ENCODE results near the gene SDCCAG8.

Gene SDCCAG8

DNA sequence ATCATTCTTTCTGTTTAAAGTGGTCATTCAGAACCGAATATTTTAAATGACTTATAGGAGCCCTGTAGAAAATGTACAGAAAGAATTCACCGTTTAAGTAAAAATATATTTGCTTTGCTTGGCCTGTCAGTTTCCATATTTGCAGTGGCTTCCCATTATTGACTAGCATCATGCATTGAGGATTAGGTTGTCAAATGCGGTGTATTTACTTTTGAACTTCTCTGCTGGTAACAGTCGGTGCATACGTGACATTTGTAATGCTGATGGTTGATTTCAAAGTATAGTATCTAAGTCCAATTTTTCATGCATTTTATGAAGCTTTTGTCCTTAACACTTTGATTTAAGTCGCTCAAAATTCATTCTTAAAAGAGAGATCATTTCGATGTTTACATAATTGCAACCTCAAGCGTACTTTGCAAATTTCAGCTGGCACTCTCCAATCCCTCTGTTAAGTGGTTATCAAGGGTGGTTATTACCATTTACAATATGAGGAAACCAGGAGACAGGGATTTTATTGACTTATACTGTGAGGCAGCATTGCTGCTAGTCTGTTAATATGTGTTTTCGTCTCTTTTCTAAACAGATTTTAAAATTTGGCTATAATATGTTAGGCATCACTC, 201.6 kb downstream of the SDCCAG8 start:
- no peak for DNase-seq (ENCODE audit: low spot score)

DNA sequence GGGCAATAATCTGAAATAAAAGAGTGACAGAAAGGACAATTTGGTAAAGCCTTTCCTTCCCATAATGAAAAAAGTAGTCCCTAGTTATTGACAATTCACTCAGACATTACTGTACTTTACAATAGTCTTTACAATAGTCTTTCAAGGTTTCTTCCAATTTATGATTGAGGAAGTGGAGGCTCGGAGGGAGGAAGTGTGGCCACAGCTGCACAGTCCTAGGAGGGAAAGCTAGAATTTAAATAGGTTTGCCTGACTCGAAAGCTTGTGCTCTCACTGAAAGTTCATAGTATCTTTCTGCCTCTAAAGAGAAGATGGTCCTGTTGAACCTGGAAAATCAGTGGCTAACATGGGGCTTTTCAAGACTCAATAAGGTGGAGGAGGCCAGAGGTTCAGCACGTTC, 203.2 kb downstream of the SDCCAG8 start:
- peak; percentile 13 for DNase-seq (ENCODE audit: low spot score)

DNA sequence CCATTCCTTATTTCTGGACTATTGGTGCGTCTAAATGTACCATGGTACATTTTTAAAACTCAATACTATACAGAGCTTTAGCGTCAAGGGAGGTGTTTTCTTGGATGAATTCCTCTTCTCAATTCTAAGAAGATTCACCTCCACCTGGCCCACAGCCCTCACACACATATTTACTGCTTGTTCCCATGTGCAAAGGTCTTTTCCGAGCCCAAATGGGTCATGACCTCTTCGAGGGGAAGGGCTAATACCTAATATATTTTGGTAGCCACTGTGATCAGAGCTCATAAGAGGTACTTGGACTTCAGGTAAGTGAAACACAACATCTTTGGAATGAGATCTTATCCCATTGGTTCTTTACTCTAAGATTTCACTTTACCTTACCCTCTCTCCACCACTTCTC, 205.9 kb downstream of the SDCCAG8 start:
- no peak for DNase-seq (ENCODE audit: low spot score)

DNA sequence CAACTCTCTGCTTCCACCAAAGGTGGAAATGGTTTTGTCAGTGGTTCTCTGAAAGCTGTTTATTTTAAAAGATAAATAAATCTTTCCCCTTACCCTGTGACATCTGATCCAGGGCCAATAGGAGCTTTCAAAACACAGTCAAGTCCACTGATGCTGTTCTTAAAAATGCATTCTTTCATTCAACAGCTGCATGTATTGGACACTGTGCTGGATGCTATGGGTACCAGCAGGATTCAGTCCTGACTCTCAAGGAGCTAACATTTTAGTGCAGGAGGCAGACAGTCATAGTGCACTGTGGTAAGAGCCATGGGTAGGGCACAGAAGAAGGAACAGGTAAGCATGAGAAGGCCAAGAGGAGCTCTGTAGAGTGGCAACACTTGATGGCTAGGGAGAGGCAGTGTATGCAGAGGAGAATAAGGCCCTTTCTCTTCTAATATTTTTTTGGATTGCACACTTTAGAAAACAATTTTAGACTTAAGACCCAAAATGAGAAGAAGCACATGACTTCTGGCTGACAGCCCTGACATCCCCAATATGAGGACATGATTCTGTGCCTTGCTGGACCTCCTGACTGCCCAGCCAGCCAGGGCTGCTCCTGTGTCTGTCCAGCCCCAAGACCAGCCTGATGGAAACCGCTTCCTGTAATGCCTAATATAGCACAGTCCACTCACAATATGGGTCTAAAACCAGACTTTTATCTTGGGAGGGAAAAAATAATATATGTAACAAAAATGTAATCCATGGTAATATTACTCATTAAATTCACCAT, 207.3 kb downstream of the SDCCAG8 start:
- DNase-seq (ENCODE audit: low spot score), result no peak

DNA sequence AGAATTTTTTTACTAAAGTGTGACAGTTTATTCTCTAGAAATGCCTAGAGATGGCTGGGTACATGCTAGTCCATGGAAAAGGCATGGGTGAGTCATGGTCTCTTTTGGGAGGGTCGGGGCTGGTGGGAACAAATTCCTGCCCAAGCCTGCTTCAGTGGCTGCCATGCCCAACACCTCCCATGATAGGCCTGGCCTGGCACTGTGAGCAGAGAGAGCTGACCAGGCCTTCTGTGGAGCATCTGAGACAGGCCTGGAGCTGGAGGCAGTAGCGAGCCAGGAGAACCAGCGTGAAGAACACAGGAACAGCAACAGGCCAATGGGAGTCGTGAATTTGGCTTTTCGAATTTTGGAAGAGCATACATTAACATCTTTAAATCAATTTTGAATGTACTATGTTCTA, 209.2 kb downstream of the SDCCAG8 start:
- DNase-seq (ENCODE audit: low spot score), result no peak

DNA sequence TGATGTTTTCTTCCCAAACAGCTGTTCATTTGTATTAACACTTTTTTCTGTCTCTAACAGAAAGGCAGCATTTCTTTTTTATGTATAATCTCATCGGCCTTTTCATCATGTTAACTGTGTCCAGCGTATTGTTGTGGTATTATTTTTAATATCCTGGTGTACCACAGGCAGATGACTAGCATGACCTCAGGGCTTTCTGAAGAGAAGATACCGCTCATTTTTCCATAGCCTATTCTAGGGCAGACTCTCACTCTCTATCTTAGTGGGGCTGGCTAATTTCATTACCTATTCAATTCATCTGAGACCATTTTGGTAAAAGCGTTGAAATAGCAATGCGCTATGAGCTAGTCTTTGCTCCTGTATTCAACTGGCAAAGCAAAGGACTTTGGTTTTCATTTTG, 209.9 kb downstream of the SDCCAG8 start:
- DNase-seq (ENCODE audit: low spot score), result no peak

DNA sequence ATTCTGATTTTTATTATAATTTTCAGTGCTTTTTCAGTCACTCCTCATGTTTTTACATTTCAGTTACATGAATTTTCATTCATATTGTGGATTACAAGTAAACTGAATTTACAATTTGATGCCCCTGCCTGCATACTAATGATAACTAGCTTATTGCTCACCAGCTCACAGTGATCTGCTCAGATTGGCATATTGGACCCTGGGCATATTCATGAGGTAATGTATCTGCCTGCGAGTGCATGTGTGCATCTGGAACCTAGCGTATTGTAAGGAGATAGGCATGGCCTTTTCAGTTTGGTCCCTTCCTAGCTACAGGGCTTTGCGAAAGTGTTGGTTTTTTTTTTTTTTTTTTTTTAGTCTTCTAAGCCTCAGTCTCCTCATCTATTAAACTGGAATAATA, 213.7 kb downstream of the SDCCAG8 start:
- DNase-seq (ENCODE audit: low spot score), result no peak

DNA sequence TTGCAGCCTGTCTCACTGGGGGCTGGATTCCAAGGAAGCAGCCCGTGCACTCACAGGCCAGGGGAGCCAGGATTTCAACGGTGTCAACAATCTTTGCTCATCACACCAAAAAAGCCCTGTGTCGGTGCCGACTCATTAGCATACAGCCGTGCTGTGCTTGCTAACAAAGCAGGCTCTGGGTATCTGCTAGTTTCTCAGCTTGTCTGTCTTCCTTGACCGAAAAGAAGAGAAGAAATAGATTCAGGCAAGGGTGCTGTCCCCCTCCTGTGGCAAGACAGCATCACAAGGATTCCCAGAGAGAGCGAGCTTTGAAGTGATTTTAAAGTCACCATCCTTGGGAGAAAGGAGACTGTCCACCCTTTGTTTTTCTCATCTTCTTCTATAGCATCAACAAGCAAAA, 214.7 kb downstream of the SDCCAG8 start:
- no peak for DNase-seq (ENCODE audit: low spot score)

DNA sequence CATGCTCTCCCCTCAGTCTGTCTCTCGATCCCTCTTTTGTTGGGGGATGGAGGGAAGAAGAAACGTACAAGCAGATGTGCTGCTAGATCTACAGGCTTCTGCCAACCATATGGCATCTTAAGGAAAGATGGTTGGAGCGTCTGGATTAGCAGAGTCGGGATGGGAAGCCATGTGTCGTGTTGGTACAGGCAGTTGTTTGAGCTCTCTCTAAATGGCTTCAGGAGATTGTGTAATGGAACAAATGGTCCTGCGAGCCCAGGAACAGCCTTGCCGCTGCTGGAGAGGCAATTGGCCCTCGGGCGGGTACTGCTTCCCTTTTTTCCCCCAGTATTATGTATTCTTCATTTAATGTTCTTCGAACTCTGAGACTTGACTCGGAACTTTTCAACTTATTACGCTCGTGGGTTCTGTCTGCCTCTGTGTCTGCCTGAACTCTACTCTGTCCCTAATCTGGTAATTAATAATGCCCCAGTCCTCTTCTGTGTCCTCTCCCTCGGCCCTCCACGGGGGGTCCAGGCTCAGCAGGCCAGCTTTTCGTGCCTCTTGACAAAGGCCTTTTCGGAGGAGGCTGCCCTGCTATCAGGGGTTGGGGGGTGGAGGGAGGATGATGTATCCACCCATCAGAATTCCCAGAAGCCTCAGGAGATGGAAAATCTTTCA, 215.3 kb downstream of the SDCCAG8 start:
- no peak for DNase-seq (ENCODE audit: low spot score)

DNA sequence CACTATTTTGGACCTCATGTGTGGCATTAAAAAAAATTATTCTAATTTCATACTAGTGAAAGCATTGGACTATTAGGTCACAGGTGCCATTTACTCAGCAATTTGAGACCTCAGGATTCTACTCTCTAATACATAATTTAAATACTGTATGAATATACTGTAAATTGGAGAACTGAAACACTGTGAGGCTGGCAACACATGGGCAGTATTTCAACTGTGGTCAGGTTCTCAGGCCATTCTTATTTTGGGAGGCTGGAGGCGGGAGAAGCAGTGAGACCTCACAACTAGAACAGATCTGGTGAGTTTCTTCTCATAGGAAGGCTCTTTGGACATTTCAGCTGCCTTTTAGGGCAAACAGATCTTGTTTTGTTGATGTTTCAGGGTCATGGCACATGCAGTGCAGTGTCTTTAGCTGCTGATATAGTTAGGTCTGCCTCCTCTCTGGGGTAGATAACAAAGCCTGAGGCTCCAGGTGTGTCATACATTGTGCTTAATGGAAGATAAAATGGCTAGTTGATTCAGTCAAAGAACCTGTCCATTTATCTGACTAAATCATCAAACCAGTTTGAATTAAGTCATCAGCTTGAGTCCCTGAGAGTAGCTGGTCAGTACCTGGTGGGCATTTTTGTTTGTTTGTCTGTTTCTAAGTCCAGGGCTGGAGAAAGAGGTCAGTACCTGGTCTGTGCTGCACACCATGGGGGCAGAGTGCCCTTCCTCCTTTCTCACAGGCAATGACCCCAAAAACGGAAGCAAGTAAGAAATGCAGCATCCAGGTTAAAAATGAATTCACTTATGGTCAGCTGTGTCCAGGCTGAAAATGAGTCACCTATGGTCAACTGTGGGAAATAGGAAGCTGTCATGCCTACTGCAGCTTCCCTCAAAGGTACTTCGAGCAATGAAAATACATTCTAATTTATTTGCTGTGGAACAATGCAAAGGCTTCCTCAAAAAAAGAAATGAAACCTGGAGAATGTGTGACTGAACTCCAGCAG, 216.2 kb downstream of the SDCCAG8 start:
- DNase-seq (ENCODE audit: low spot score), result no peak

DNA sequence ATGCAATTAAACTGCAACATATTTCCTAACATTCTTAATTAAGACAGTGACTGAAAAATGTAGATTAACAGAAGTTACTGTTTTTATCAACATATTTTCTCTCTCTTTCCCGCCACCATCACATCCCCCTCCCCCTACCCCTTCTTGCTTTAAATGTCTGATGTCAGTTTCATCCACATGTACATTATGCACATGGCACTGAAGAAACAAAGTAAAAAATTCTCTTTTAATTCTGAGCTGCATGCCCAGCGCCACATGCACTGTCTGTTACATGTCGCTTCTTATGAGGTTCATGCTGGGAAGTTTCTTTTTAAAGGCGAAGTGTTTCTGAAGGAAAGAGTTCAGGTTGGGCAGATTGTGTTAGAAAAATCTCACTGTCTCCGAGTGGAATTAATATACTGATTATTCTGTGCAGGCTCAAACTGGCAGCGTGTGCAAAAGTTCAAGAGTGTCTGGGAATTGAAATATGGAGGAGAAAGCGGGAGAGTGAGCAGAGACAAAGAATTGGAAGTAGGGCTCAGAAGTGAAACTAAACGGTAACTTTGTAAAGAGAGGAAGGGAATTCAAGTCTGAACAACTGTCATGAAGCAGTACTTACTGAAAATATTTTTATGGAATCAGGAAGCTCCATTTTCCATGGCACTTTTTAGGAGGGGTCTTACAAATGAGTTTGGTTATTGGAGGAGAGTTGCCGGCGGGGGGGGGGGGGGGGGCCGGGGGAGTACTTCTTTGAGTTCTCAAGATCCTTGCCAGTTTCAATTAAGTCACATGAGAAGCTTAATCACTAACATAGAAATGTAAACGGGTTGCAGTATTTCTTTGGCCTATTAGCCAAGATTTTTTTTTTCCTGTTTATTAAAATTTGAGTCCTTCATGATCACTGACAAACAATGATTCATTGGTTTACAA, 217.6 kb downstream of the SDCCAG8 start:
- no peak for DNase-seq (ENCODE audit: low spot score)

DNA sequence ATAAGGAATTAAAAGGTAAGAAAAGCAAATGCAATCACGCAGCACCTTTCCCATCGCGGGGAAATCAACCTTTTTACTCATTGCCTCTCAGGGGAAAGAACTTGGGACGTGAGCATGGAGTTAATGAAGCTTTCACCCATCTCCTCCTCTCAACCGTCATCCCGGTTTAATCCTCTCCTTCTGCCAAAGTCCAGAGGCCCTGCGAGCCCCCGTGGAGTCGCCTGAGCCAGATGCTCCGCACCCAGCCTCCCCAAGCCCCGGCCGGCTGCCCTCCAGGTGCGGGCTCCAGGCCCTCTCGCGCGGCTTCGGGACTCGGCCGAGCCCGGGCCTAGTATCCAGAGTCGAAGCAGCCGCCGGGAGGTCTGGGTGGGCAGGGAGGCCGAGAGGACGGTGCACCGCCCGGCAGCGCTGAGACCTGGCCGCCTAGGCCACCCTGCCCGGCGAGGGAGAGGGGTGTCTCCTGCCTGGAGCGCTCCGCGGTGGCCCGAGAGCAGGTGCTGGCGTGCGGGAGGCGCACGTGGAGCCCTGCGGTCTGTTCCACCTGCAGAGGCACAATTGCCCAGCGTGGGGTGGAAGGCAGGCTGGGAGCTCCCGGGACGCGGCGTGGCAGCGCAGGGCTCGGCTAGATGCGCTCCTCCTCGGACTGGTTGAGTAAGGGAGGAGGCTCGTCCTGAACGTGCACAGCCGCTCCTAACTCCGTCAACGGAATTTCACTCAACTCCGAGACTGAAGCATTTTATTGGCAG, 218.5 kb downstream of the SDCCAG8 start:
- DNase-seq (ENCODE audit: low spot score), result no peak

DNA sequence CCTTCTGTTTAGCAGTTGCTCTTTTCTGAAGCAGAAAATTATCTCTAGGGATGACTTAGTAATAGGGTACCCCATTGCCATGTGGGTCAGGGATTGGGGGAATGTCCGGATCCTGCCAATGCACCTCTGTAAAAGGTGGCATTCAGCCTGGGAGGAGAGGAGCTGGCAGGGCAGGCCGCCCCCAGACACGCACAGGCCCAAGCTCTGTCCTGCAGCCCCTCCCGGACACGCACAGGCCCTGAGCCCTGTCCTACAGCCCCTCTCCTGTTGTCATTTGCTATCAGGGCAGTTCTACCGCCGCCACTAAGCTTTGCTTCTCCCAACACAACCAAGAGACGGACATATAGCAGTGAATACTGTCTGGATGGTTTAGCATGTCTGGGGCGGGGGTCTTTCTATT, 219.1 kb downstream of the SDCCAG8 start:
- no peak for DNase-seq (ENCODE audit: low spot score)

DNA sequence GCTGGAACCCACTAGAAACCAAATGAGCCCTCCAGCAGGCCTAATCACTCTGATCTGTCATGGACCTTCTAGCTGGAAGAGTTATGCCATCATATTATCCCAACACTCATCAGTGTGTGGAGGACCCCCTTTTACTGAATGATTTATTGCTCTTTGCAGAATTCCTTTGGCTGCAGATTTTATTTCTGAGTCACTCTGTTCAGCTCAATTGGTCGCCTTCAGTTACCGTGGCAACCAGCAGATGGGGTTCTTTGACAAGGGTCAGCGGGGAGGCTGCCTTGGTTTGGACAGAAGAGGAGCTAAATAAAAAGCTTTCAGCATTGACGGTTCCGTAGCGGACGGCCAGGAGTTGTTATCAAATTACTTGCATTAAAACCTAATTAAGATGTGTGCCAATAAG, 220.1 kb downstream of the SDCCAG8 start:
- no peak for DNase-seq (ENCODE audit: low spot score)

DNA sequence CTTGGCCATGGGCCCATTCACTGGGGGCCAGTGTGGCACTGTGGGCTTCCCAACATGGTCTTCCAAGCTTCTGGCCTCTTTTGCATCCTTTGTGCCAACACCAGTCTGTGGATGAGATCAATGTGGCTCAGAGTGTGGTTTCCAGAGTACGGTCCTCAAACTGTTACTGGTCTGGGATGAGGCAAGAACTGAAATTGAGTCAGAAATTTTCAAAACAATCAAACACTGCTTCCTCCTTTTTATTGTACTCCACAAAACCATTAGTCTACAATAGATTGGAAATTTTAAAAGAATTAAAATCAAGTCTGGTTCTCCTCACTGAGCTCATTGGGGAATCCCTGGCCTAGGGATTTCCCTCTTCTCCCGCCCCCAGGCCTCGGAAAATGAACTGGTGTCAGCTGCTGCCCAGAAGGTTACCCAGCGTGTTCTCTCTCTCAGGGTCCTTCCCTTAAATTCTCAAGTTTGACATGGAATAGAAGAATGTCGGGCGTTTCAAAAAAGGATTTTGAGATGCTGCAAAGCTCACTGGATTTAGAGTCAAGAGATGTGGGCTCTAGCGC, 222.0 kb downstream of the SDCCAG8 start:
- no peak for DNase-seq (ENCODE audit: low spot score)

DNA sequence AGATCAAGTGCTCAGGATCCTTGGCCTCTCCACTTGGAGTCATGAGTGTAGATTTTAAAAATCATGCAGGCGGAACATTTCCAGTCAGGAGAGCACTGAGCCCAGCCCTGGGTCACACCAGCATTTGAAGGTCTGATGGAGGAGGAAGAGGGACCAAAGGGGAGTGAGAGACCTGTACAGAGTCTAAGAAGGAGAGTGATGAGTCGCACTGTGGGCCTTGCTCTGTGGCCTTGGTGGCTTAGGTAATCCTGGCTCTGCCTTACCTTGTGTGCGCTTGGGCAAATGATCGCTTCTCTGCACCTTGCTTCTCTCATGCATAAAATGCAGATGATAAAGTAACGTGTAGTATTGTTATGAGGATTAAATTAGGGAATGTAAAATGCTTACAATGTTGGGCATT, 225.3 kb downstream of the SDCCAG8 start:
- DNase-seq (ENCODE audit: low spot score), result no peak

DNA sequence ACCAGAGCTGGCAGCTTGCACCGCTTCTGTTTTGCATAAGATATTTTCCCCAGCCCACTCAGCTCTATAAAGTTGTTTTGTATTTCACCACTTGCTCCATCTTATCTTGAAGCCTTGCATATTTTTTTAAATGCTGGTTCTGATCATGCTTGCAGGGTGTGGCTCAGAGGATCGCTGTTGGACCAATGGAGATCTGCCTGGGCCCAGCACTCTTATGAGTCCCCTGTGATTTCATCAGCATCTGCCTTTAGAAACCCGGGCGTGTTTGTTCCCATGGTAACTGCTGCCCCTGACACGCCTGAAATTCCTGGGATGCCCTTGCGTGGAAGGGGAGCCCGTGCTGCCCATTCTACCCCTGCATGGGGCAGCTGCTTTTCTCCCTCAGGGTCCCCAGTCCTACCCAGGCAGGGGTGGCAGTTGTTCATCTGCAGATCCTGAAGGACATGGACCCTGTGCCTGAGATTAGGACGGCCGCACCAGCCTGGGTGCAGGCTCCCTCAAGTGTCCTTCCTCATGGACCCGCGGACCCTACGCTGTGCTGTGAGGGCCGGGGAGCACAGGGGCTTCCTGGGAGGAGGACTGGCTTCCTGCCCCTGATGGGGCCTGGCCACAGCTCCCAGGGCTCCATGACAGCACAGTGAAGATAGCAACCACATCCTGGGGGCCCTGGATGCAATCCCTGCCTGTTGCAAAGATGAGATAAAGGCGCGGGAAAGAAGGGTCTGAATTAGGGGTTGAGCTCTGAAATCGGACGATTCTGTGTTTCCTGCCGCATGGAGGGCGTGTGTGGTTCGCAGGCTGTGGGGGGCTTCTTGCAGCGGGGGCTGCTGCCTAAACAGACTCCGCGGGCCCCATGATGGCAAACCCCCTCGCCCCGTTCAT, 226.5 kb downstream of the SDCCAG8 start:
- DNase-seq (ENCODE audit: low spot score), result no peak

DNA sequence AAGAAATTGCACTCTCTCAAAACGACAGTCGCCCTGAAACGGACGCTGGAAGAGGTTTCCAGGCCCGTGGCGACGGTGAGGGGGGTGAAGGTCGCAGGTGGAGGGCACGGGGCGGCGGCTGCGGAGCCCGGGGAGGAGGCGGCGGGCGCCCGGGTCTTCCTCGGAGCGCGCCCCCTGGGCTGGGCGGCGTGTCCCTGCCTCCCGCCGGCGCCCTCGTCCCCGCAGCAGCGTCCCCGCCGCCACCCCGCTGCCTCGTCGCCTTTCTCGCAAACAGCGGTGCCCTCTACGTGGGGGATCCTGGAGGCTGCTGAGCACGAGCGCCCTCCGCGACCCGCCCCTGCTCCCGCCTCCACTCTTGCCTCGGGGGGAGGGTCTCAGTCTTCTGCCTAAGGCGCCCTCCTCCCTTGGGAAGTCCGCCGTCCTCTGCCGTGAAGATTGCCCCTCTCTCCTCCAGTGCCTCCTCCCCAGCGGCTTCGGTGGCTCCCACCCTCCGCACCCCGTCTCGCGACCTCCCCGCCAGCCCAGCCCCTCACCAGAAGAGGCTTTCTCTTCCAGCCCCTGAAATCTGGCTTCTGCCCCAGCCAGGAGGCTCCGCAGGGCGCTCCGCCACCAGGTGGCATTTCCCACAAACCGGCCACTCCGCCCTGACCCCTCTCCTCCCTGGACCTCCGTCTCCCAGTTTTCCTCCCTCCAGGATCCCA, 227.4 kb downstream of the SDCCAG8 start:
- peak; percentile 15 for DNase-seq (ENCODE audit: low spot score)
